Heart left ventricle (tissue), 16 donors: Measurements from ENCODE around the gene GLRA1. TPM values are rescaled to one million over a fixed set of nuclear protein-coding genes. Genes with fewer than 3 reads are reported as not detected.
"Not testable (repeated sequence)": the region's sequence is repeated elsewhere in the genome, so short reads cannot be mapped to it uniquely, and the experiment has no call there.

Source experiments
- ATAC-seq, 4 donors: fragments of 200-7000 bp; cut with Tn5 transposase; one replicate each; pipeline ENCODE4 v1.9.1; 2020 to 2022; ENCODE audit warnings: moderate library complexity in 4 of 4, mild to moderate bottlenecking in 3 of 4, moderate number of reproducible peaks in 1 of 4
- DNase-seq, 5 donors: peaks; one replicate each; pipeline ENCODE4 v3.0.0-alpha.2; 2020
- H3K27ac ChIP-seq, 12 donors: fragments of 200-600 bp; sonication (generic) in 4 of 12; one replicate each; pipeline versions ENCODE4 v1.5.0 to v1.8.0; 2016 to 2022; ENCODE audit warnings: mild to moderate bottlenecking in 2 of 12
- H3K27me3 ChIP-seq, 9 donors: fragments of 200-600 bp; sonication (generic) in 2 of 9; one replicate each; pipeline versions ENCODE4 v1.5.1 to v1.8.0; 2016 to 2022; ENCODE audit warnings: mild to moderate bottlenecking in 3 of 9
- H3K36me3 ChIP-seq, 9 donors: fragments of 200-600 bp; sonication (generic) in 2 of 9; one replicate each; pipeline versions ENCODE4 v1.5.0 to v1.8.0; 2018 to 2022; ENCODE audit warnings: mild to moderate bottlenecking in 2 of 9
- H3K4me1 ChIP-seq, 12 donors: fragments of 200-600 bp; sonication (generic) in 4 of 12; one replicate each; pipeline versions ENCODE4 v1.5.0 to v1.8.0; 2016 to 2022; ENCODE audit warnings: mild to moderate bottlenecking in 3 of 12
- H3K4me3 ChIP-seq, 12 donors: fragments of 200-600 bp; sonication (generic) in 4 of 12; one replicate each; pipeline versions ENCODE4 v1.5.0 to v1.8.0; 2017 to 2022; ENCODE audit warnings: mild to moderate bottlenecking in 9 of 12, moderate library complexity in 4 of 12
- H3K9me3 ChIP-seq, 12 donors: fragments of 200-600 bp; sonication (generic) in 4 of 12; one replicate each; pipeline versions ENCODE4 v1.5.0 to v1.8.0; 2016 to 2022; ENCODE audit warnings: mild to moderate bottlenecking in 1 of 12
- POLR2A ChIP-seq, 2 donors: fragments of 450-650 bp; IDR thresholded peaks; one replicate each; pipeline ENCODE4 v1.6.1; 2017; ENCODE audit warnings: antibody characterized with exemption in 2 of 2, mild to moderate bottlenecking in 2 of 2, moderate library complexity in 2 of 2
- WGBS, 4 donors: extraction: QIAGEN DNeasy Blood & Tissue Kit in 2 of 4; methylation state at CpG; one replicate each; pipeline versions ENCODE4 v1.1.5 to v1.1.7; 2013 to 2018; 5-methylcytosine and 5-hydroxymethylcytosine counted together
- intact Hi-C, 10 donors: fragments of 100-400 bp; cut with DNase I; formaldehyde crosslinking; loops; one replicate each; pipeline versions ENCODE4 v1.11.1 to v1.14.2; 2022
- polyA plus RNA-seq, 2 donors: library from polyadenylated mRNA; stranded (reverse); fragments of 200-250 nt; gene quantifications; one replicate each; pipeline ENCODE4 v1.2.3, GENCODE V29; 2013
- total RNA-seq, 9 donors: library from RNA; depleted of rRNA in 2 of 9; stranded (reverse); fragments of >200 nt in 2 of 9; fragmentation: NEBNext Ultra II Directional in 3 of 9; extraction: Animal tissue kit (Norgen Biotek cat#: 25700) in 3 of 9; gene quantifications; one replicate each; pipeline versions ENCODE4 v1.1.0 to v1.2.4, GENCODE V29; 2016 to 2023
- TF ChIP-seq, protein P1 (sequence below), 12 donors: fragments of 200-600 bp; sonication (generic) in 4 of 12; IDR thresholded peaks; one replicate each; pipeline versions ENCODE4 v1.5.0 to v1.8.0; 2018 to 2022; ENCODE audit warnings: antibody characterized with exemption in 12 of 12, mild to moderate bottlenecking in 5 of 12
- donor health status: ischemic (EF 13 %, LVEDD 7.1; RV severe dilation, severe dysfunction).
- donor health status: healthy with polysubstance abuse.
- donor health status: DM: no; HTN: yes; CAD: no.
- donor health status: DM: no; HTN: no; CAD: no.
- donor health status: ischemic (EF 25% LVEDD 6.9; RV normal size, moderate dysfunction).
- donor health status: ischemic (EF 25% LVEDD 5.7; RV mildly dilated, moderate dysfunction).
- donor health status: healthy.
- donor health status: DM: yes; HTN: yes; CAD: no.
- donor health status: ischemic (EF 35%, LVEDD 5.7; RV mildly dilated, moderate dysfunction).
- donor health status: nonischemic (EF 11% LVEDD 7.7; RV severe dilation, severe dysfunction).
- donor health status: DM: yes; HTN: yes; CAD: no.
- donor health status: PGD.
- donor health status: ischemic (EF 29% LVEDD 5.4; RV normal size, mild dysfunction).
- donor health status: nonischemic (EF 23%, LVEDD 6.1; RV moderate dilation, normal function).

GLRA1 gene
- total and polyA plus RNA-seq, 11 donors, result not detected

DNA sequence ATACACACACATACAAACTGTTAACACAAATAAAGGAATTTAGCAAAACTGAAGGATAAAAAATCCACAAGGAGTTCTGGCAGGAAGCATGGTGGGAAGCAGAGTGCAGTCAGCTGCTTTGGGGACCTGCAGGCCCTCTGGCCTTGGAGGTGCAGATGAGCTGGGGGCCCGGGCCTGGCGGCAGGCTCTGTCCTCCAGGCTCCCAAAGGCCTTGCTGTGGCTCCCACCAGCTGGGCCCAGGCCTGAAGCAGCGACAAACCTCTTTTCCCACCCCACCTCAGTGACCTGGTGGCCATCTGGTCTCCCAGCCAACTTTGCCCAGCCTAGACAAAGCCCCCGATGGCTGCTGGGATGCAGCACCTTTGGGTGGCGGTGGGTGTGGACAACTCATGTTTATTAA is 67.8 kb downstream of the GLRA1 start:
- no peaks in the 10 kb centered on the region for H3K27me3 ChIP-seq
- H3K9me3 ChIP-seq, result no peaks in the 10 kb centered on the region
- H3K27ac ChIP-seq, result no peak overlapping the region
- H3K4me1 ChIP-seq, result peaks cover 0 to 8% (median 0%) of the 10 kb centered on the region in 12 donors
- H3K36me3 ChIP-seq, result no peaks in the 10 kb centered on the region
- 83 to 90% (median 85%) methylated on average over 5 of the region's 5 CpGs for WGBS, 4 donors
- no peak for ATAC-seq
- no peak for TF ChIP-seq POLR2A (IDR thresholded peaks at IDR 0.05)
- TF ChIP-seq, protein P1, sequence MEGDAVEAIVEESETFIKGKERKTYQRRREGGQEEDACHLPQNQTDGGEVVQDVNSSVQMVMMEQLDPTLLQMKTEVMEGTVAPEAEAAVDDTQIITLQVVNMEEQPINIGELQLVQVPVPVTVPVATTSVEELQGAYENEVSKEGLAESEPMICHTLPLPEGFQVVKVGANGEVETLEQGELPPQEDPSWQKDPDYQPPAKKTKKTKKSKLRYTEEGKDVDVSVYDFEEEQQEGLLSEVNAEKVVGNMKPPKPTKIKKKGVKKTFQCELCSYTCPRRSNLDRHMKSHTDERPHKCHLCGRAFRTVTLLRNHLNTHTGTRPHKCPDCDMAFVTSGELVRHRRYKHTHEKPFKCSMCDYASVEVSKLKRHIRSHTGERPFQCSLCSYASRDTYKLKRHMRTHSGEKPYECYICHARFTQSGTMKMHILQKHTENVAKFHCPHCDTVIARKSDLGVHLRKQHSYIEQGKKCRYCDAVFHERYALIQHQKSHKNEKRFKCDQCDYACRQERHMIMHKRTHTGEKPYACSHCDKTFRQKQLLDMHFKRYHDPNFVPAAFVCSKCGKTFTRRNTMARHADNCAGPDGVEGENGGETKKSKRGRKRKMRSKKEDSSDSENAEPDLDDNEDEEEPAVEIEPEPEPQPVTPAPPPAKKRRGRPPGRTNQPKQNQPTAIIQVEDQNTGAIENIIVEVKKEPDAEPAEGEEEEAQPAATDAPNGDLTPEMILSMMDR (IDR thresholded peaks at IDR 0.05), result no peak
- DNase-seq, result no peak
- intact Hi-C loops, result no loop called here
- no peak overlapping the region for H3K4me3 ChIP-seq

DNA sequence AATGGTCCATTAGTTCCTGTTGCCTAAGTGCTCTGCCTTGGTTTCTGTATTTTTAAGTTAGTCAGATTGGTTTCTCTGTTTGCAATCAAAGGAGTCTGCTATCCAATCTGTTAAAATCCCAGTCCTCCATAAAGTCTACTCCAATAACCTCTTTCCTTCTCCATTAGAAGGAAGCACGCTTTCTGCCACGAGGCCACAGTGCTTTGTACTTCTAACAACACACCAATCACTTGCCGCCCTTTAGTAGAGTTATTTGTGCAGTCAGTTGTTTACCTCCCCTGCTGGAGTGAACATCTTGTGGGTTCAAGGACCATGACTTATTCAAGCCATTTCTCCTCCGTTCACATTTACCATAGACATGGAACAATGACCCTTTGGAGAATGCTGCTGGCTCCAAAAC is 69.0 kb downstream of the GLRA1 start:
- DNase-seq (no peak), ATAC-seq (no peak)
- TF ChIP-seq, protein P1 (IDR thresholded peaks at IDR 0.05), result no peak
- no peak for TF ChIP-seq POLR2A (IDR thresholded peaks at IDR 0.05)
- H3K4me3 ChIP-seq, result no peak overlapping the region
- no peaks in the 10 kb centered on the region for H3K9me3 ChIP-seq
- H3K4me1 ChIP-seq, result peaks cover 0 to 8% (median 0%) of the 10 kb centered on the region in 12 donors
- intact Hi-C loops, result no loop called here
- no peaks in the 10 kb centered on the region for H3K36me3 ChIP-seq
- H3K27me3 ChIP-seq, result no peaks in the 10 kb centered on the region
- no peak overlapping the region for H3K27ac ChIP-seq
- WGBS, 4 donors, result 83 to 92% (median 89%) methylated on average over 4 of the region's 4 CpGs

DNA sequence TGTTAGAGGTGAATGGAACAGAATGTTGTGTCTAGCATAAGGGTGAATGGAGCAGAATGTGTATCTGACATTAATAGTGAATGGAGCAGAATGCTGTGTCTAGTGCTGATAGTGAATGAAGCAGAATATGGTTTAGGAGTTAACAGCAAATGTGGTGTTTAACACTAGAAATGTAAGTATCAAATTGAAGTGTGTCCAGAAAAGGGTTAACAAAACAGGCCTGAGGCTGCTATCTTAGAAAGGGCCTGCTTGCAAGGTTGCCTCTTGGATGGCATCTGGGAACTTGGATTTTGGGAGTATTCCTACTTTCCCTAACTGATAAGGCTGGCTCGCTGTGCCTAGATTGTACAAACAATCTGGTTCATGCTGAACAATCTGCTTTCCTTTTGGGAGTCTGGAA is 76.8 kb downstream of the GLRA1 start:
- no peak for ATAC-seq
- H3K27me3 ChIP-seq, result no peaks in the 10 kb centered on the region
- TF ChIP-seq, protein P1 (IDR thresholded peaks at IDR 0.05), result no peak
- no peak for TF ChIP-seq POLR2A (IDR thresholded peaks at IDR 0.05)
- H3K9me3 ChIP-seq, result peaks cover 0 to 7% (median 0%) of the 10 kb centered on the region in 12 donors
- H3K4me3 ChIP-seq, result no peak overlapping the region
- DNase-seq, result no peak
- 5 to 16% (median 12%) methylated on average over 1 of the region's 1 CpG for WGBS, 4 donors
- H3K27ac ChIP-seq, result no peak overlapping the region
- no peaks in the 10 kb centered on the region for H3K36me3 ChIP-seq
- H3K4me1 ChIP-seq, result no peaks in the 10 kb centered on the region
- intact Hi-C loops, result no loop called here

DNA sequence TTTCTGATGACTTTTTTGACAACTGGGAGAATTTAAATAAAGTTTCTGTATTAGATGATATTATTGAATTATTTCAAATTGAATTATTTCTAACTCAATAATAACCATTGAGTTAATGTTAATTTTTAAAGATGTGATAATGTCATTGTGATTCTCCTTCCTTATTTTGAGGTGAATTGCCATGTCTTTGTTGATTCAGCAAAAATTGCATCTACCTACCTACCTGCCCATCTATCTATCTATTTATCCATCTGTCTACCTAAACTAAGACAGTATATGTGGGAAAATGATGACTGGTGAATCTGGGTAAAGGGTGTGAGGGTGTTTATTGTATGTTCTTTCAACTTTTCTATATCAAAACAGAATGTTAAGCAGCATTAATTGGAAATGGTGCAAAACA is 77.9 kb downstream of the GLRA1 start:
- Histone ChIP-seq H3K27ac (no peak overlapping the region), H3K9me3 (peaks cover 0 to 7% (median 0%) of the 10 kb centered on the region in 12 donors), H3K4me1 (no peaks in the 10 kb centered on the region), H3K27me3 (no peaks in the 10 kb centered on the region), H3K4me3 (no peak overlapping the region), H3K36me3 (no peaks in the 10 kb centered on the region)
- intact Hi-C loops, result no loop called here
- ATAC-seq (no peak), DNase-seq (no peak)
- no peak for TF ChIP-seq POLR2A (IDR thresholded peaks at IDR 0.05)
- TF ChIP-seq, protein P1 (IDR thresholded peaks at IDR 0.05), result no peak

DNA sequence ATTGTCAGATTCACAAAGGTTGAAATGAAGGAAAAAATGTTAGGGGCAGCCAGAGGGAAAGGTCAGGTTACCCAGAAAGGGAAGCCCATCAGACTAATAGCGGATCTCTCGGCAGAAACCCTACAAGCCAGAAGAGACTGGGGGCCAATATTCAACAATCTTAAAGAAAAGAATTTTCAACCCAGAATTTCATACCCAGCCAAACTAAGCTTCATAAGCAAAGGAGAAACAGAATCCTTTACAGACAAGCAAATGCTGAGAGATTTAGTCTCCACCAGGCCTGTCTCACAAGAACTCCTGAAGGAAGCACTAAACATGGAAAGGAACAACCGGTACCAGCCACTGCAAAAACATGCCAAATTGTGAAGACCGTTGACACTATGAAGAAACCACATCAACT is 91.8 kb downstream of the GLRA1 start:
- peaks cover 0 to 62% (median 27%) of the 10 kb centered on the region in 12 donors for H3K9me3 ChIP-seq
- not testable (repeated sequence) for H3K27me3 ChIP-seq, H3K4me1 ChIP-seq, H3K4me3 ChIP-seq, H3K27ac ChIP-seq, DNase-seq, H3K36me3 ChIP-seq, ATAC-seq
- 94 to 99% (median 98%) methylated on average over 4 of the region's 4 CpGs for WGBS, 4 donors
- intact Hi-C loops, result loop anchor here in 1 of 10 donors (5.0 kb wide), 1 partner anchor 679 kb away; no protein-coding TSS in a partner anchor
